Endodermal cell (in vitro differentiated cells): Measurements from ENCODE around the gene ACVR1. TPM values are rescaled to one million over a fixed set of nuclear protein-coding genes. Genes with fewer than 3 reads are reported as not detected.

Experiments used
- DNase-seq: peaks from one replicate; pipeline ENCODE4 v3.0.0-alpha.2; 2017
- H3K27ac ChIP-seq: 2 replicates; pipeline ENCODE4 v1.5.1; 2013; ENCODE audit warnings: mild to moderate bottlenecking, low read depth, low read length, moderate library complexity
- H3K27me3 ChIP-seq: 2 replicates; pipeline ENCODE4 v1.6.1; 2013; ENCODE audit warnings: mild to moderate bottlenecking, low read length, moderate library complexity; ENCODE audit not compliant: insufficient read depth, control insufficient read depth, poor library complexity, severe bottlenecking
- H3K36me3 ChIP-seq: 2 replicates; pipeline ENCODE4 v1.7.0; 2013; ENCODE audit warnings: mild to moderate bottlenecking, low read length, moderate library complexity; ENCODE audit not compliant: control insufficient read depth, insufficient read depth
- H3K4me1 ChIP-seq: one replicate; pipeline ENCODE4 v1.7.0; 2013; ENCODE audit warnings: low read length; ENCODE audit not compliant: control insufficient read depth, insufficient read depth
- H3K4me3 ChIP-seq: 2 replicates; pipeline ENCODE4 v1.5.1; 2013; ENCODE audit warnings: mild to moderate bottlenecking, low read length, moderate library complexity
- H3K9ac ChIP-seq: 2 replicates; pipeline ENCODE4 v1.6.1; 2013; ENCODE audit warnings: mild to moderate bottlenecking, low read length, moderate library complexity; ENCODE audit not compliant: poor library complexity, severe bottlenecking; ENCODE audit errors: extremely low read depth
- H3K9me3 ChIP-seq: 2 replicates; pipeline ENCODE4 v1.6.1; 2013; ENCODE audit warnings: mild to moderate bottlenecking, low read length, moderate library complexity; ENCODE audit not compliant: control insufficient read depth
- H3K27ac Mint-ChIP-seq: 2 replicates; pipeline ENCODE4 v1.8.0; 2020; ENCODE audit warnings: mixed read lengths
- H3K27me3 Mint-ChIP-seq: 2 replicates; pipeline ENCODE4 v1.8.0; 2021; ENCODE audit warnings: mild to moderate bottlenecking, mixed read lengths; ENCODE audit not compliant: insufficient read depth
- H3K36me3 Mint-ChIP-seq: 2 replicates; pipeline ENCODE4 v1.8.0; 2020; ENCODE audit warnings: low read depth, mixed read lengths
- H3K4me1 Mint-ChIP-seq: 2 replicates; pipeline ENCODE4 v1.8.0; 2020; ENCODE audit warnings: mixed read lengths
- H3K4me3 Mint-ChIP-seq: 2 replicates; pipeline ENCODE4 v1.8.0; 2020; ENCODE audit warnings: mild to moderate bottlenecking, moderate library complexity, mixed read lengths
- H3K9me3 Mint-ChIP-seq: 2 replicates; pipeline ENCODE4 v1.8.0; 2020; ENCODE audit warnings: mild to moderate bottlenecking, mixed read lengths
- WGBS, 2 experiments: methylation state at CpG; one replicate each; pipeline versions ENCODE4 v1.1.5 to v1.1.7; 2013; ENCODE audit warnings: missing lambda C conversion rate in 2 of 2, mixed read lengths in 1 of 2; ENCODE audit not compliant: insufficient coverage in 1 of 2, insufficient read length in 1 of 2; 5-methylcytosine and 5-hydroxymethylcytosine counted together
- total RNA-seq, 2 donors: library from RNA; stranded (reverse); fragmentation: NEBNext Ultra II Directional in 1 of 2; extraction: Animal tissue kit (Norgen Biotek cat#: 25700) in 1 of 2; gene quantifications; 2 replicates in 1 of 2; 3 replicates in 1 of 2; pipeline ENCODE4 v1.2.1, GENCODE V29; 2021
- TF ChIP-seq, protein P1 (sequence below): fragments of 200-600 bp; sonication (generic); conservative IDR thresholded peaks from 2 replicates; pipeline ENCODE4 v1.5.0; 2021; ENCODE audit warnings: antibody characterized with exemption, mild to moderate bottlenecking

Gene ACVR1
- total RNA-seq, 2 donors from 2014 or later: 21.1 to 26.9 TPM

DNA sequence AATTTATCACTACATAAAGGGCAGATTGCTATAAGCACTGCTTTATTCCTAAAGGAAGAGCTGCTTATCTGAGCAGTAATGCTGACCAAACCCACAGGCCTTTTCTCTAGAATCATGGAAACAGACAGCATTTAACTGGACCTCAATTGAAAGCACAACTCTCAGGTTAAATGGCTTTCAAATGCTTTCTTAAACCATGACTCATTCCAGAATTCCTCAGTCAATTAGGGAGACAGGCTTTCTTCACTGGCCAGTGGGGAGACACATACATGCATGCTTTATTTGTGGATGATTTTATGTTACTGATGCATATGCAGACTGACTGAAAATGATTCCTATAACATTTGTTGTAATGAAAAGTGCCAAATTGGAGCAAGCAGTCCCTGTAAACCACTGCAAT is 114.6 kb downstream of the ACVR1 start:
- TF ChIP-seq, protein P1, sequence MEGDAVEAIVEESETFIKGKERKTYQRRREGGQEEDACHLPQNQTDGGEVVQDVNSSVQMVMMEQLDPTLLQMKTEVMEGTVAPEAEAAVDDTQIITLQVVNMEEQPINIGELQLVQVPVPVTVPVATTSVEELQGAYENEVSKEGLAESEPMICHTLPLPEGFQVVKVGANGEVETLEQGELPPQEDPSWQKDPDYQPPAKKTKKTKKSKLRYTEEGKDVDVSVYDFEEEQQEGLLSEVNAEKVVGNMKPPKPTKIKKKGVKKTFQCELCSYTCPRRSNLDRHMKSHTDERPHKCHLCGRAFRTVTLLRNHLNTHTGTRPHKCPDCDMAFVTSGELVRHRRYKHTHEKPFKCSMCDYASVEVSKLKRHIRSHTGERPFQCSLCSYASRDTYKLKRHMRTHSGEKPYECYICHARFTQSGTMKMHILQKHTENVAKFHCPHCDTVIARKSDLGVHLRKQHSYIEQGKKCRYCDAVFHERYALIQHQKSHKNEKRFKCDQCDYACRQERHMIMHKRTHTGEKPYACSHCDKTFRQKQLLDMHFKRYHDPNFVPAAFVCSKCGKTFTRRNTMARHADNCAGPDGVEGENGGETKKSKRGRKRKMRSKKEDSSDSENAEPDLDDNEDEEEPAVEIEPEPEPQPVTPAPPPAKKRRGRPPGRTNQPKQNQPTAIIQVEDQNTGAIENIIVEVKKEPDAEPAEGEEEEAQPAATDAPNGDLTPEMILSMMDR: no peak
- no peak for DNase-seq
- H3K27ac Mint-ChIP-seq: peak overlapping the region; percentile 56

GRCh38 chr2:157760949-157761348 is 115.2 kb downstream of the ACVR1 start:
- H3K27ac Mint-ChIP-seq: peak overlapping the region; percentile 56
- Histone ChIP-seq H3K27me3 (no peaks in the 10 kb centered on the region), H3K4me1 (no peaks in the 10 kb centered on the region), H3K4me3 (no peak overlapping the region), H3K9me3 (peaks cover 26% of the 10 kb centered on the region), H3K36me3 (peaks cover 61% of the 10 kb centered on the region), H3K27ac (no peak overlapping the region), H3K9ac (no peak overlapping the region)
- peaks cover 77% of the 10 kb centered on the region for H3K36me3 Mint-ChIP-seq
- WGBS, 2 experiments: 88 to 95% methylated on average over 3 to 5 of the region's 5 CpGs
- no peaks in the 10 kb centered on the region for H3K27me3 Mint-ChIP-seq
- H3K4me3 Mint-ChIP-seq: no peak overlapping the region
- DNase-seq: no peak
- peaks cover 18% of the 10 kb centered on the region for H3K9me3 Mint-ChIP-seq
- H3K4me1 Mint-ChIP-seq: peaks cover 2% of the 10 kb centered on the region
- TF ChIP-seq, protein P1: peak; percentile 24

More for the DNA sequence above, 114.6 kb downstream of the ACVR1 start:
- no peak overlapping the region for H3K4me3 Mint-ChIP-seq
- H3K9me3 Mint-ChIP-seq: peaks cover 12% of the 10 kb centered on the region
- peaks cover 2% of the 10 kb centered on the region for H3K4me1 Mint-ChIP-seq
- no peaks in the 10 kb centered on the region for H3K27me3 Mint-ChIP-seq
- H3K4me1 ChIP-seq: no peaks in the 10 kb centered on the region
- H3K9me3 ChIP-seq: peaks cover 20% of the 10 kb centered on the region
- H3K36me3 ChIP-seq: peaks cover 61% of the 10 kb centered on the region
- no peak overlapping the region for H3K27ac ChIP-seq
- no peak overlapping the region for H3K4me3 ChIP-seq
- peaks cover 76% of the 10 kb centered on the region for H3K36me3 Mint-ChIP-seq
- no peaks in the 10 kb centered on the region for H3K27me3 ChIP-seq
- H3K9ac ChIP-seq: no peak overlapping the region

- no peak overlapping the region for H3K27ac ChIP-seq
- H3K9ac ChIP-seq: no peak overlapping the region
- no peaks in the 10 kb centered on the region for H3K27me3 ChIP-seq
- H3K9me3 ChIP-seq: peaks cover 32% of the 10 kb centered on the region
- Mint-ChIP-seq H3K27me3 (no peaks in the 10 kb centered on the region), H3K9me3 (peaks cover 28% of the 10 kb centered on the region), H3K4me3 (no peak overlapping the region), H3K36me3 (peaks cover 79% of the 10 kb centered on the region), H3K27ac (no peak overlapping the region), H3K4me1 (peaks cover 2% of the 10 kb centered on the region)
- H3K36me3 ChIP-seq: peaks cover 56% of the 10 kb centered on the region
- TF ChIP-seq, protein P1: no peak
- no peaks in the 10 kb centered on the region for H3K4me1 ChIP-seq
- H3K4me3 ChIP-seq: no peak overlapping the region
- no peak for DNase-seq
Measured at GRCh38 chr2:157759855-157760254, 116.3 kb downstream of the ACVR1 start.
